Adrenal gland (tissue), 12 donors: ENCODE measurements around the gene FMN1. TPM values are rescaled to one million over a fixed set of nuclear protein-coding genes. Genes with fewer than 3 reads are reported as not detected.

Experiments
- DNase-seq, 7 donors: peaks; one replicate each; pipeline ENCODE4 v3.0.0-alpha.2; 2019 to 2020
- H3K27ac ChIP-seq, 5 donors: fragments of 200-600 bp; sonication (generic) in 4 of 5; 1 replicate in 3 of 5; 2 replicates in 2 of 5; pipeline versions ENCODE4 v1.5.1 to v1.8.0; 2016 to 2020; ENCODE audit warnings: mild to moderate bottlenecking in 1 of 5
- H3K27me3 ChIP-seq: fragments of 200-600 bp; 2 replicates; pipeline ENCODE4 v1.8.0; 2021
- H3K36me3 ChIP-seq, 2 donors: fragments of 200-600 bp; replicated peaks in 1 of 2; 1 replicate in 1 of 2; 2 replicates in 1 of 2; pipeline versions ENCODE4 v1.5.1 to v1.8.0; 2018 to 2022
- H3K4me1 ChIP-seq, 2 donors: fragments of 200-600 bp; replicated peaks in 1 of 2; 1 replicate in 1 of 2; 2 replicates in 1 of 2; pipeline versions ENCODE4 v1.5.1 to v1.8.0; 2018 to 2021
- H3K4me3 ChIP-seq, 4 donors: fragments of 200-600 bp; sonication (generic) in 3 of 4; one replicate each; pipeline ENCODE4 v1.5.1; 2016 to 2018
- H3K9me3 ChIP-seq, 3 donors: fragments of 200-600 bp; sonication (generic) in 1 of 3; replicated peaks in 1 of 3; 1 replicate in 2 of 3; 2 replicates in 1 of 3; pipeline versions ENCODE4 v1.5.1 to v1.8.0; 2016 to 2021
- CTCF ChIP-seq, 6 experiments: fragments of 450-650 bp in 4 of 6; fragments of 200-600 bp in 2 of 6; sonication (generic) in 1 of 6; IDR thresholded peaks; 1 replicate in 5 of 6; 2 replicates in 1 of 6; pipeline versions ENCODE4 v1.5.1 to v1.8.0; 2016 to 2021; ENCODE audit warnings: antibody characterized with exemption in 6 of 6, mild to moderate bottlenecking in 2 of 6, moderate library complexity in 1 of 6
- POLR2A ChIP-seq, 2 donors: fragments of 450-650 bp; IDR thresholded peaks; one replicate each; pipeline ENCODE4 v1.6.1; 2017; ENCODE audit warnings: antibody characterized with exemption in 2 of 2, mild to moderate bottlenecking in 2 of 2, moderate library complexity in 1 of 2
- WGBS, 4 donors: extraction: QIAGEN DNeasy Blood & Tissue Kit in 2 of 4; methylation state at CpG; one replicate each; pipeline versions ENCODE4 v1.1.5 to v1.1.7; 2013 to 2017; 5-methylcytosine and 5-hydroxymethylcytosine counted together
- intact Hi-C, 2 donors: fragments of 100-400 bp; cut with DNase I; formaldehyde crosslinking; loops; one replicate each; pipeline versions ENCODE4 v1.14.1 to v1.15.0; 2022 to 2023
- polyA plus RNA-seq, 3 donors: library from polyadenylated mRNA; stranded (reverse); fragments of 200-250 nt in 2 of 3; fragments of 350-450 nt in 1 of 3; fragmentation: Illumina TruSeq in 1 of 3; extraction: RNeasy Lipid Tissue Mini Kit (QIAGEN cat#74804) in 1 of 3; gene quantifications; one replicate each; pipeline ENCODE4 v1.2.3, GENCODE V29; 2013 to 2014
- total RNA-seq, 9 donors: library from RNA; depleted of rRNA in 4 of 9; stranded (reverse); fragments of >200 nt in 4 of 9; fragments of 120-200 nt in 1 of 9; fragmentation: NEBNext Ultra II Directional in 1 of 9; extraction: Animal tissue kit (Norgen Biotek cat#: 25700) in 1 of 9; gene quantifications; one replicate each; pipeline versions ENCODE4 v1.1.0 to v1.2.4, GENCODE V29; 2013 to 2023
- donor health status: healthy with polysubstance abuse.
- donor health status: Bipolar disorder and iron deficiency.
- donor health status: DM: yes; HTN: yes; CAD: no.
- donor health status: DM: no; HTN: no; CAD: no.
- donor health status: DM: no; HTN: no; CAD: no.
- donor health status: DM: yes; HTN: yes; CAD: no.

The FMN1 gene
- total and polyA plus RNA-seq, 12 donors = 0.37 to 29.2 (median 11.4) TPM

GRCh38 chr15:33124811-33125210 is 69.7 kb downstream of the FMN1 start:
- Histone ChIP-seq H3K4me3 (no peak overlapping the region), H3K27me3 (no peaks in the 10 kb centered on the region), H3K9me3 (no peaks in the 10 kb centered on the region), H3K27ac (no peak overlapping the region), H3K4me1 (peaks cover 0 to 6% of the 10 kb centered on the region in 2 donors), H3K36me3 (no peaks in the 10 kb centered on the region)
- no peak for DNase-seq
- intact Hi-C loops = no loop called here
- WGBS, 4 donors = 48 to 58% (median 52%) methylated on average over 4 of the region's 4 CpGs
- TF ChIP-seq CTCF (IDR thresholded peaks at IDR 0.05) = no peak
- no peak for TF ChIP-seq POLR2A (IDR thresholded peaks at IDR 0.05)

- Histone ChIP-seq H3K36me3 (no peaks in the 10 kb centered on the region), H3K27ac (no peak overlapping the region), H3K27me3 (no peaks in the 10 kb centered on the region), H3K4me1 (peaks cover 0 to 6% of the 10 kb centered on the region in 2 donors), H3K4me3 (no peak overlapping the region), H3K9me3 (no peaks in the 10 kb centered on the region)
- DNase-seq = no peak
- intact Hi-C loops = no loop called here
- TF ChIP-seq POLR2A (IDR thresholded peaks at IDR 0.05) (no peak), CTCF (IDR thresholded peaks at IDR 0.05) (no peak)
- 65 to 76% (median 69%) methylated on average over 3 to 4 of the region's 4 CpGs for WGBS, 4 donors
Measured at GRCh38 chr15:33124279-33124678, 70.2 kb downstream of the FMN1 start.

GRCh38 chr15:33119865-33120264 is 74.6 kb downstream of the FMN1 start:
- no peak for DNase-seq
- Histone ChIP-seq H3K27me3 (no peaks in the 10 kb centered on the region), H3K4me1 (no peaks in the 10 kb centered on the region), H3K27ac (no peak overlapping the region), H3K36me3 (no peaks in the 10 kb centered on the region), H3K4me3 (no peak overlapping the region), H3K9me3 (no peaks in the 10 kb centered on the region)
- TF ChIP-seq POLR2A (IDR thresholded peaks at IDR 0.05) (no peak), CTCF (IDR thresholded peaks at IDR 0.05) (no peak)
- intact Hi-C loops = no loop called here
- 85 to 86% (median 85%) methylated on average over 4 of the region's 4 CpGs for WGBS, 4 donors

- DNase-seq = no peak
- no peaks in the 10 kb centered on the region for H3K36me3 ChIP-seq
- no peak overlapping the region for H3K4me3 ChIP-seq
- intact Hi-C loops = no loop called here
- H3K4me1 ChIP-seq = no peaks in the 10 kb centered on the region
- no peaks in the 10 kb centered on the region for H3K27me3 ChIP-seq
- H3K9me3 ChIP-seq = no peaks in the 10 kb centered on the region
- H3K27ac ChIP-seq = no peak overlapping the region
- WGBS, 4 donors = 82 to 91% (median 89%) methylated on average over 6 of the region's 6 CpGs
- TF ChIP-seq POLR2A (IDR thresholded peaks at IDR 0.05) (no peak), CTCF (IDR thresholded peaks at IDR 0.05) (no peak)
Measured at GRCh38 chr15:33119273-33119672, 75.2 kb downstream of the FMN1 start.
